ENCODE measurements around the gene EPO.
"Not testable (repeated sequence)": the region's sequence is repeated elsewhere in the genome, so short reads cannot be mapped to it uniquely, and the experiment has no call there.

Gene EPO

DNA sequence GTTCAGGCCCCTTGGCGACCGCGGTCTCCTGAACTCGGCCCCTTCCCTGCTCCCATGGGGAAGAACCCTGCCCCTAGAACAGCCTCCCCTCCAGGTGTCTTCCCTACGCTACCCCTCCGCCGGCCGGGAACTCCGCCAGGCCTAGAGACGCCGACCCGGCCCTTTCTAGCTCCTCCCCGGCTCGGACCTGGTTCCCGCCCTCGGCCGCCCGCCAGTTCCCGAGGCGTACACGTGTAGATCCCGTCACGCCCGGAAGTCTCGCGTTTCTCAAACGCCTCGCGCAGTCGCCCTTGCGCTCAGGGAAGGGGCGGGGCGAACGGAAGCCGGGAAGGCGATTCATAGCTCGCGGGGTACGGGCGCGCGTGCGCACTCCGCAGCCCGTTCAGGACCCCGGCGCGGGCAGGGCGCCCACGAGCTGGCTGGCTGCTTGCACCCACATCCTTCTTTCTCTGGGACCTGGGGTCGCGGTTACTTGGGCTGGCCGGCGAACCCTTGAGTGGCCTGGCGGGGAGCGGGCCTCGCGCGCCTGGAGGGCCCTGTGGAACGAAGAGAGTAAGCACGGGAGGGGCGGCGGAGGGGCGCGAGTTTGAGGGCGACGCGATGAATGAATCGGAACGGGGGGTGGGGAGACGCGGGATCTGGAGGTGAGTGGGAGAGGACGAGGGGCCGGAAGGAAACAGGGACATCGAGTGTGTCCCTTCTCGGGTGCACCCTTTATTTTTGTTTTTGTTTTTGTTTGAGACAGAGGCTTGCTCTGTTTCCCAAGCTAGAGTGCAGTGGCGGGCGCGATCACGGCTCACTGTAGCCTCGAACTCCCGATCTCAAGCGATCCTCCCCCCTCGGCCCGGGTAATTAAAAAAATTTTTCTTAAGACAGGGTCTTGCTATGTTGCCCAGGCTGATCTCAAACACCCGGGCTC lies 14.3 kb upstream of the EPO start, which contains the start of gene POP7:
Gene POP7, plus strand, starts transcription at position 369 of the 919 bp plus-strand sequence. CDS start 710 bp downstream, outside the sequence.
- peak; percentile 99 for DNase-seq

- DNase-seq = no peak
Measured at GRCh38 chr7:100706672-100707311, 13.5 kb upstream of the EPO start.

GRCh38 chr7:100708395-100708794 lies 11.9 kb upstream of the EPO start:
- DNase-seq = no peak

GRCh38 chr7:100710452-100710851 lies 9.8 kb upstream of the EPO start:
- DNase-seq = no peak

GRCh38 chr7:100711369-100711768 lies 8.9 kb upstream of the EPO start:
- DNase-seq = no peak

DNA sequence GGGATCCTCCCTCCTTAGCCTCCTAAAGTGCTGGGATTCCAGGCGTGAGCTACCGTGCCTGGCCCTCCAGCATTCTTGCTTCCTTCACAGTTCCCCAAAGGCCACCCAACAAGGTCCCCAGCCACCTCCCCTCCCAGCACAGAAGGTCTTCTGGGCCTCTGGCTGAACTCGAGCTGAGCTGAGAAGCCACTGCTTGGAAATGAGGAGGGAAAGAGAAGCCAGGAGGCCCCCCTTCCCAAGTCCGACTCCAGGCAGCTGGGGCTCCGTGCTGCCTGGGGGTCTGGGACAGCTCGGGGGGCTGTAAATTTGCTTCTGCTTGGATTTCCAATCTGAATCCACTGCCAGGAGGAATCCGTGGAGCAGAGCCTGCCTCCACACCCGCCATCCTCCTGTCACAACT lies 5.5 kb upstream of the EPO start:
- DNase-seq = no peak

DNA sequence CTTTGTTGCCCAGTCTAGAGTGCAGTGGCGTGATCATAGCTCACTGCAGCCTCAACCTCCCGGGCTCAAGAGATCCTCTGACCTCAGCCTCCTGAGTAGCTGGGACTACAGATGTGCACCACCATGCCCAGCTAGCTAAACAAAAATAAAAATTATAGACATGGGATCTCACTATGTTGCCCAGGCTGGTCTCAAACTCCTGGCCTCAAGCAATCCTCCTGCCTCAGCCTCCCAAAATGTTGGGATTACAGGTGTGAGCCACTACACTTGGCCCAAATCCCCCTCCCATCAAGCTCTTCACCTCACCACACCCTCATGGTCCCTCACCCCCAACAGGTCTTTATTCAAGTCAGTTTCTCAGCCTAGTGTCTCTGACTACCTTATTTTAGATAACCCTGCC lies 3.2 kb upstream of the EPO start:
- not testable (repeated sequence) for DNase-seq

GRCh38 chr7:100719523-100720278 lies 567 bp upstream of the EPO start:
- DNase-seq = peak; percentile 58

- peak; percentile 9 for DNase-seq
Measured at GRCh38 chr7:100720671-100721504, 620 bp downstream of the EPO start.

GRCh38 chr7:100721505-100721812 lies 1.2 kb downstream of the EPO start:
- no peak for DNase-seq

- DNase-seq = no peak
Measured at GRCh38 chr7:100722480-100723212, 2.4 kb downstream of the EPO start.

DNA sequence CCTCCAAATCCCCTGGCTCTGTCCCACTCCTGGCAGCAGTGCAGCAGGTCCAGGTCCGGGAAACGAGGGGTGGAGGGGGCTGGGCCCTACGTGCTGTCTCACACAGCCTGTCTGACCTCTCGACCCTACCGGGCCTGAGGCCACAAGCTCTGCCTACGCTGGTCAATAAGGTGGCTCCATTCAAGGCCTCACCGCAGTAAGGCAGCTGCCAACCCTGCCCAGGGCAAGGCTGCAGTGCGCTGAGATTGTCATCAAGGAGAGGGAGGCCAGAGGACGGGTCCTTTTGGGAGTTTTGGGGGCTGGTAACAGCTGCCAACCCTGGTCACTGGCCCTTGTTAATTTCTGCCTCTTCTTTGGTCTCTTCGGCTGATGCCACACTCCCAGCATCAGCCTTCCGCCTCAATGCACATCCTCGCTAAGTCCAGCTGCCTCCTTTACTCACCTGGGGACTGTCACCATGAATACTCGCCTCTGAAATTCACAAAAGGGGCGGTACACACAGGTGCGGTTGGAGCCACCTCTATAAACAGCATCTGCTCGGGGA lies 3.5 kb downstream of the EPO start:
- no peak for DNase-seq

GRCh38 chr7:100724364-100724763 lies 4.1 kb downstream of the EPO start:
- not testable (repeated sequence) for DNase-seq

- DNase-seq = no peak
Measured at GRCh38 chr7:100726996-100727761, 6.9 kb downstream of the EPO start.

GRCh38 chr7:100728196-100728595 lies 7.9 kb downstream of the EPO start:
- no peak for DNase-seq

- no peak for DNase-seq
Measured at GRCh38 chr7:100730136-100730800, 10.0 kb downstream of the EPO start.

GRCh38 chr7:100731937-100732636 lies 11.8 kb downstream of the EPO start:
- DNase-seq = no peak

GRCh38 chr7:100735730-100736129 lies 15.5 kb downstream of the EPO start:
- no peak for DNase-seq

- no peak for DNase-seq
Measured at GRCh38 chr7:100736671-100737070, 16.4 kb downstream of the EPO start.

DNA sequence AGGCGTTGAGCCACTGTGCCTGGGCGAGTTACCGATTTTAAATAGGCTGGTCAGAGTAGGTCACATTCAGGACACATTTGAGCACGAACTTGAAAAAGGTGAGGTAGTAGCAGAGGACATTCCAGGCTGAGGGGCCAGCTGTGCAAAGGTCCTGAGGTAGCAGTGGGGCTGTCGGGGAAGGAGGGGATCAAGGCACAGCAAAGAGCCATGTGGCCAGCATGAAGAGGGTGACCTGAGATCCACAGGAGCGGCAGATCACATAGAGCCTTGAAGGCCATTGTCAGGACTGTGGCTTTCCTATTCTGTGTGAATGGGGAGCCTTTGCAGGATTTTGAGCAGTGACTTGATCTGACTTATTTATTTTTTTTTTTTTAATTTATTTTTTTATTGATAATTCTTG lies 19.7 kb downstream of the EPO start:
- DNase-seq = no peak

Measured in hematopoietic multipotent progenitor cell treated with erythropoietin and hydrocortisone succinate and interleukin-3 and kit ligand, for 4 days (in vitro differentiated cells).